ENCODE measurements around the gene MAGI1.
"Not testable (repeated sequence)": the region's sequence is repeated elsewhere in the genome, so short reads cannot be mapped to it uniquely, and the experiment has no call there.

MAGI1 gene

GRCh38 chr3:65867463-65868210 is 171.1 kb downstream of the MAGI1 start:
- no peak for DNase-seq

DNA sequence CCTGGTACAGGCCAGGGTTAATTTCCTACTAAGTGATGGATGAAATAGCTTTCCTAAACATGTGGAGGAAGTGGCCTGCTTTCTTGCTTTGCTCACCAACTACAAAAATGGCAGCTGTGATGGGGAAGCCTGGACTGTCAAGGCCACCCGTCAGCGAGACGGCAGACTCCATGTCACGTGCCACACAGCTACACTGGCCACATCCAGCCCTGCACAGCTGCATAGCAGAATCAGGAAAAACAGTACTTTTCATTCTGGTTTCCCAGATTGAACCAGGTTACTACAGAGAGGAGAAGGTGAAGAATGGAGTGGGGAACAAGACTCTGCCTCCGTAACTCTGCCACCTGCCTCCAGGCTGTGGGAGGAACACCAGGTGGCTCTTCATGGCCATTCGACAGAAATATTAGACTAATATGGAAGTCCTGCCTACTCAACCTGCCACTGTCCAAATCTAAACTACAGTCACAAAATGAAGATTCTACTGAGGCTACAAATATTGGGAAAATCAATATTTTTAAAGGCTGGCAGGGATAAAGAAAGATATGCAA is 174.3 kb downstream of the MAGI1 start:
- no peak for DNase-seq

GRCh38 chr3:65861718-65862117 is 177.0 kb downstream of the MAGI1 start:
- no peak for DNase-seq

- not testable (repeated sequence) for DNase-seq
These were observed 179.1 kb downstream of the MAGI1 start for GRCh38 chr3:65859612-65860011.

- DNase-seq: no peak
These were observed 180.0 kb downstream of the MAGI1 start for GRCh38 chr3:65858749-65859148.

DNA sequence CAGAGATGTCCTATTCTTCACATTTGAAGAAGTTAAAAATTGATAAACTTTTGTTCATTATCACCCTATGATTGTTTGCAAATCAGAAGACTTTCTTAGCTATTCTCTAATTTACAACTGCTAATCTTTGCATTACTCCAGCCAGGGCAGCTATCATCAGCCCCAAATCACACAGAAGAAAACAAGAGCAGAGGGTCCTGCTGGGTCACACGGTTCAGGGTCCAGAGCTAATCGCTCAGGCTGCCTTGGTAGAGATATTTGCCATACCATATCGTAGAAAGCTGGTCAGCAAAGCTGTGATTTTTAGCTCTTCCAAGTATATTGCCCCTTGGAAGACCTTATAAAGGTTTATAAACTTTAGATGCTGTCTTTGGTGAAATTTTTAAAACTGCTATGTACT is 181.4 kb downstream of the MAGI1 start:
- no peak for DNase-seq

GRCh38 chr3:65856907-65857306 is 181.8 kb downstream of the MAGI1 start:
- no peak for DNase-seq

DNA sequence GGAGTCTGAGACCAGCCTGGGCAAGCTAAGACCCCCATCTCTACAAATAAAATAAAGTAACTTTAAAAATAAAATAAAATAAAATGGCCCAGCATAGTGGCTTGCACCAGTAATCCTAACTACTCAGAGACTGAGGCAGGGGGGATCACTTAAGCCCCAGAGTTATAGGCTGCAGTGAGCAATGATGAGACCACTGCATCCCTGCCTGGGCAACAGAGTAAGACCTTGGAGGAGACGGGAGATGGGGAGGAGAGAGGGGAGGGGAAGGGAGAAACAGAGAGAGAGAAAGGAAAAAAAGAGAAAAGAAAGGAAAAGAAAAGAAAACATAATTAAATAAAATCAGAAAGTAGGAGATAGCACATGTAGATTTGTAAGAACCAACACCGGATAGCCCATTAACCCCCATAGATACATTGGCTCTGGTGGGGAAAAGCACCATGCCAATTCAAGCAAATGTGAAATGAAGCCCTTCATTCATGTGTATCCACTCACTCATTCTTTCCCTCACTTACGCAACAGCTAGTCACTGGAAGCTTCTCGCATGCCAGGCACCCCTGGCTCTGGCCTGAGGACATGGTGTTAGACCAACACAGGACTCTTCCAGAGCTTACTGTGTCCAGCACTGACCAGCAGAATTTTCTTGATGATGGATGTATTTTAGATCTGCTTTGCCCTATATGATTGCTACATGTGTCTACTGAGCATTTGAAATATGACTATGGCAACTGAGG is 183.2 kb downstream of the MAGI1 start:
- DNase-seq: no peak

DNA sequence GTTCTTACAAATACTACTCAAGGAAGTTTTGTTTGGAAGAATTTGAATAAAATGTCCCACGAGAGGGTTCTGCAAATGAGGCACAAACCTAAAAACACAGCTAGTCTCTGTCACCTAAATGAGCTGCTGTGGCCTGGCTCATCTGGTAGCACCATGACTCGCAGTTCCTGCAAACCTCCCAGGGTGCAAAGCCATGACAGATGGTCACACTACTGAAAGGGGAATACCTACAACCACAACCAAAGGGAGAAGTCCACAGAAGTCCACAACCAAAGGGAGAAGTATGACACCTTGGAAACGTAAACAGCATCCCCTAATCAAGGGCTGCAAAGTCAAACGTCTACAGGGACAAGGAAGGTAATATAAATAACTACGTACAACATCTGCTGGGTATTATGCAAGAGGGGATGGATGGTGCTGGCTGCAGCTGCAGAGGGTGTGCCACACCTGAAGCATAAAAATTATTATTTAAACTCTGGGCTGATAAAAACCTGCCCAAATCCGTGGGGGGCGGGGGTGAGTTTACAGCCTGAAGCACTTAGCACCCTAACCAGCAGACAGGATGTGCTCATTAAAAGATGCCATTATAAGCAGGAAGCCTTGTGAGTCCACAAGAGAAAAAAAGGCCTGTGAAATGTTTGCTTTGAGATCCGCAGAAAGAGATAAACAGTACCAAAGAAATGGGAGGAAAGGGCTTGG is 184.0 kb downstream of the MAGI1 start:
- DNase-seq: peak in 2 of 3 donors; percentile 5 to 21

GRCh38 chr3:65851827-65852226 is 186.9 kb downstream of the MAGI1 start:
- no peak for DNase-seq

DNA sequence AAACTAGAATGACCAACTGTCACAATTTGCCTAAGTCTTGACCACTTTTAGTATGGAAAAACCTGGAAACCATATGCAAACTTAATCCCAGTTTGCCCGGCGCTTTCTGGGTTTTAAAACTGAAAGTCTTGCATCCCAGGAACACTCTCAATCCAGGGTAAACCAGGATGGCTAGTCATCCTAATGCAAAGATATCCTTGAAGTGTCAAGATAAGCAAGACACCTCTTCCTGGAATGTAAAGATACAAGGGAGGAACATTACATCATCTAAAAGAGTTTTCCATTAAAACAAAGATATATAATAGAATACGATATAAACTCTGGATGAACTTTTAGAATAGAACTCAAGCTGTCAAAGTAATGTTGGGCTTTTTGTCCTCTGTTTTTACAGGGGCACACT is 188.5 kb downstream of the MAGI1 start:
- no peak for DNase-seq

GRCh38 chr3:65848024-65848423 is 190.7 kb downstream of the MAGI1 start:
- DNase-seq: no peak

- DNase-seq: no peak
These were observed 191.8 kb downstream of the MAGI1 start for GRCh38 chr3:65846936-65847335.

DNA sequence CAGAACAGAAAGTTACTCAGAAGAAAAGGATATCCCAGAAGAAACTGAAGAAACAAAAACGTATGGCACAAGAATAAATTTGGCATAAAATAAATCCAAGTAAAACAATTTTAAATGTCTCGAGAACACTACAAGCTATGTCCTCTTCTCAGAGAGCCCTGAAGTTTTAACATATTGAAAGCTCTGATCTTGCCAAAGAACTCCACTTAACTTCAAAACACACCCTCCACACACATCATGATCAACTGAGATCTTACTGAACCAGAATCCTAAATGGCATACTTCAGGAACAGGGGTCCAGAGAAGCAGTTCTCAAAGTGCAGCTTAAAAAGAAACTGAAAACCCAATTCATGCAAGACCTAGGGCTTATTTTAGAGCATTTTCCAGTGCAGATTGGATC is 194.3 kb downstream of the MAGI1 start:
- DNase-seq: no peak

- DNase-seq: no peak
These were observed 195.0 kb downstream of the MAGI1 start for GRCh38 chr3:65843732-65844131.

GRCh38 chr3:65837604-65838003 is 201.1 kb downstream of the MAGI1 start:
- DNase-seq: no peak

DNA sequence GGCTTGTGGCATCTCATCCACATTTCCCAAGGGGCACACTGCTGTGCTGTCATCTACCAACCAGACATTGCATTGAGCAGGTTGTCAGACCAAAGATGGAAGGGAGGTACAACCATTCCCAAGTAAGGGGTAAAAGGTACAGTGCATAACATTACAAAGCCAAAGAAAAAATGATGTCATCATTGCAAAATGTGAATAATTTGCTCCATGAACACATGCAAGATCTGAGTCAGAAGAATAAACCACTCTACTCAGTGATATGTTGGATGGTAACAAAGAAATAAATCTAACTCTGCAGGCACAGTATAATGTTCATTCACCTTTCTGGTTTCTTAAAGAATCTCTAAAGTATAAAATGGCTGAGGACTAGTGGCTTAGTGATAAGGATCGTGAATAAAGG is 202.7 kb downstream of the MAGI1 start:
- no peak for DNase-seq

- DNase-seq: no peak
These were observed 204.8 kb downstream of the MAGI1 start for GRCh38 chr3:65833761-65834505.

DNA sequence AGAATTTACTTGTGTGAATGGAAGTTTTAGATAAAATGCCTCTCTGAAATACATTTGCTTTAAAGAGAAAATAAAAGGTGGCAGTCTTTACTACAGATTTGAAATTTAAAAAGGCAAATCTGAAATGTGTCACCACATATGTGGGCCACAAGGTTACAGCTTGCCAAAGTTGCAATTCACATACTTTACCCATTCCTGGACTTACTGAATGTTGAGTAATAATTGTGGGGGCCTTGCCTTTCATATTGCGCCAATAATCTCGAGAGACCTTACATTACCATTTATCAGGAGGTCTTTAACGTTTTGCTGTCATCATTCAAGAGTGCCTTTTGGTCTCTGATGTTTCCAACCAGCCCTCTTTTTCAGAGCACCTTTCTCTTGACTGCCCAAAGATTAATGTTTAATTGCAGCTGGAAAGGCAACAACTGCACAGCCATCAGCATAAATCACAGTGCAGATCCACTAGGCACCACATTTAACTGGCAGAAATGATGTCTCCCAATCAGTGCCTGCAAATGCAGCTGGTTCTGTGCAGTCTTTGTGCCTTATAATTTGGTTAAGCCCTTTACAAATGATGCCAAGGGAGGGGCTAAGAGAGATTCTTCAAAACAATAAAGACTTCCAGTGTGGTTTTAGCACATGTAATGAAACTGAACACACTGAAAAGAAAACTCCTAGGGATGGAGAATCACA is 206.8 kb downstream of the MAGI1 start:
- DNase-seq: no peak

GRCh38 chr3:65830948-65831732 is 207.6 kb downstream of the MAGI1 start:
- DNase-seq: no peak

GRCh38 chr3:65829228-65829627 is 209.5 kb downstream of the MAGI1 start:
- DNase-seq: no peak
